PFSK-1 (cell line): Measurements from ENCODE around the gene MAD1L1.

Source experiments
- FOXP2 ChIP-seq: optimal IDR thresholded peaks from 2 replicates; pipeline ENCODE3; 2011; ENCODE audit warnings: borderline replicate concordance, control low read depth, inconsistent platforms; ENCODE audit not compliant: insufficient read depth; ENCODE audit errors: extremely low read length, extremely low read depth
- POLR2AphosphoS5 ChIP-seq: IDR thresholded peaks from 2 replicates; pipeline ENCODE4 v1.6.1; 2012; ENCODE audit warnings: low read depth, mild to moderate bottlenecking, control low read depth, low read length, moderate library complexity
- REST ChIP-seq, 2 experiments: IDR thresholded peaks; 2 replicates each; pipeline versions ENCODE4 v1.6.1 to v1.8.0; 2011 to 2012; ENCODE audit warnings: low read depth in 2 of 2, low read length in 2 of 2, control low read depth in 1 of 2, inconsistent platforms in 1 of 2, mild to moderate bottlenecking in 1 of 2, moderate library complexity in 1 of 2; ENCODE audit not compliant: insufficient read depth in 1 of 2
- SIN3A ChIP-seq: IDR thresholded peaks from 2 replicates; pipeline ENCODE4 v1.6.1; 2012; ENCODE audit warnings: mild to moderate bottlenecking, low read length, moderate library complexity, borderline replicate concordance; ENCODE audit not compliant: insufficient read depth
- TAF1 ChIP-seq: IDR thresholded peaks from 2 replicates; pipeline ENCODE4 v1.6.1; 2012; ENCODE audit warnings: low read length, control low read depth, borderline replicate concordance; ENCODE audit not compliant: insufficient read depth

The MAD1L1 gene

DNA sequence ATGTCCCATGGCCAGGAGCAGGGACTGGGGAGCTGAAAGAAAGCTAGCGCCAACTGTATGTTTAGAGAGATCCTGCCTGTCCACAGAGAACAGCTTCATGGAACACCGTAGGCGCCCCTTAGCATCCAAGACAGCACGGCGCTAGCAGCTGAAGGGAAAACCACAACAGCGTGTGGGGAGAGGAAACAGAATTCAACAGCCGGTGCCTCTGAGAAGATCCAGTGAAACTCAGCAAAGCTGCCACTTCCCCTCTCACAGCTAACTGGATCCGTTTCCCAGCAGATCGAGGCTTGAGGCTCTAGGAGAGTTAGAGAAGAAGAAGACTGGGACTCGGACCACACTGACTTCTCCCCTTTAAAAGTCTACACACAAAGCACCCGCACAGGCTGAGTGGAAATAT is 145.0 kb downstream of the MAD1L1 start:
- TF ChIP-seq SIN3A: no peak
- no peak for TF ChIP-seq FOXP2
- no peak for TF ChIP-seq TAF1
- no peak for TF ChIP-seq POLR2AphosphoS5
- TF ChIP-seq REST (IDR thresholded peaks at IDR 0.05; ENCODE audit: insufficient read depth in 1 of 2, low read depth in 2 of 2, low read length in 2 of 2): no peak

- TF ChIP-seq SIN3A (no peak), TAF1 (no peak), POLR2AphosphoS5 (no peak), FOXP2 (no peak), REST (IDR thresholded peaks at IDR 0.05; ENCODE audit: insufficient read depth in 1 of 2, low read depth in 2 of 2, low read length in 2 of 2) (no peak)
These were observed 146.5 kb downstream of the MAD1L1 start for GRCh38 chr7:2086229-2086628.

DNA sequence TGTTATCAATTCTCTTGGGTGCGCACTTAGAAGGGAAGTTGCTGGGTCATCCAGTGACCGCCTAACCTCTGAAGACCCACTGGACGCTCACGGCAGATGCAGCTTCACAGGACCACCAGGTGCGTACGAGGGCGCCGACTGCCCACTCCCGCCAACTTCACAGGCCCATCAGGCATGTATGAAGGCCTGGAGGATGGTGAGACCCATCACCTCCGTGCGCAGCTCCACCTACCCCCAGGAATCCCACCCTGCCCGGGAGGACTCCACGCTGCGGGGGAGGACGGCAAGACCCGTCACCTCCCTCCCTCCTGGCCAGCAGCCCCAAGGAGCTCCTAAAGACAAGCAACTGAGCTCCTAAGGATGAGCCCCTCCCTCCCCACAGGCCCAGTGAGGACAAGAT is 146.9 kb downstream of the MAD1L1 start:
- TF ChIP-seq SIN3A: no peak
- no peak for TF ChIP-seq POLR2AphosphoS5
- TF ChIP-seq TAF1: no peak
- no peak for TF ChIP-seq REST (IDR thresholded peaks at IDR 0.05; ENCODE audit: insufficient read depth in 1 of 2, low read depth in 2 of 2, low read length in 2 of 2)
- TF ChIP-seq FOXP2: no peak

GRCh38 chr7:2084781-2085505 is 147.8 kb downstream of the MAD1L1 start:
- TF ChIP-seq POLR2AphosphoS5 (no peak), REST (IDR thresholded peaks at IDR 0.05; ENCODE audit: insufficient read depth in 1 of 2, low read depth in 2 of 2, low read length in 2 of 2) (no peak), FOXP2 (no peak), SIN3A (no peak), TAF1 (no peak)
